OCI-LY3 (cell line): Measurements from ENCODE around the gene SLC25A40.
"Not testable (repeated sequence)": the region's sequence is repeated elsewhere in the genome, so short reads cannot be mapped to it uniquely, and the experiment has no call there.

Experiments
- H2AFZ ChIP-seq: fragments of 200-600, 300-600 bp; shearing (Covaris generic); 2 replicates; pipeline ENCODE4 v1.6.0; 2014; ENCODE audit warnings: antibody characterized with exemption, low read depth, low read length
- H3K27ac ChIP-seq: fragments of 200-600, 300-600 bp; sonication (generic); 2 replicates; pipeline ENCODE4 v1.5.1; 2014; ENCODE audit warnings: mild to moderate bottlenecking, low read length, moderate library complexity, mixed read lengths
- H3K27me3 ChIP-seq: fragments of 200-600, 300-600 bp; sonication (generic); 2 replicates; pipeline ENCODE4 v1.6.1; 2014; ENCODE audit warnings: low read depth, low read length, mixed read lengths
- H3K36me3 ChIP-seq: fragments of 200-600, 300-600 bp; sonication (generic); replicated peaks from 2 replicates; pipeline ENCODE3; 2014; ENCODE audit warnings: low read depth, low read length, mixed read lengths
- H3K4me1 ChIP-seq: fragments of 300-600, 200-600 bp; sonication (generic); 2 replicates; pipeline ENCODE4 v1.6.1; 2014; ENCODE audit warnings: low read length, mixed read lengths
- H3K4me2 ChIP-seq: fragments of 200-600, 300-600 bp; sonication (generic); 2 replicates; pipeline ENCODE4 v1.6.1; 2014; ENCODE audit warnings: low read length, mixed read lengths
- H3K4me3 ChIP-seq: fragments of 300-600, 200-600 bp; sonication (generic); 2 replicates; pipeline ENCODE4 v1.5.1; 2014; ENCODE audit warnings: antibody characterized with exemption, mild to moderate bottlenecking, low read length, moderate library complexity
- H3K79me2 ChIP-seq: fragments of 300-600, 200-600 bp; shearing (Covaris generic); 2 replicates; pipeline ENCODE4 v1.6.1; 2014; ENCODE audit warnings: mild to moderate bottlenecking, low read length, mixed read lengths
- H3K9ac ChIP-seq: fragments of 300-600, 200-600 bp; shearing (Covaris generic); 2 replicates; pipeline ENCODE4 v1.6.0; 2014; ENCODE audit warnings: mild to moderate bottlenecking, low read length, moderate library complexity
- H3K9me3 ChIP-seq: fragments of 200-600, 300-600 bp; shearing (Covaris generic); 2 replicates; pipeline ENCODE4 v1.6.1; 2014; ENCODE audit warnings: low read length, mixed read lengths; ENCODE audit not compliant: insufficient read depth
- H4K20me1 ChIP-seq: fragments of 200-600, 300-600 bp; sonication (generic); 2 replicates; pipeline ENCODE4 v1.6.1; 2016; ENCODE audit warnings: low read length, mixed read lengths; ENCODE audit not compliant: insufficient read depth
- EZH2phosphoT487 ChIP-seq: fragments of 200-600 bp; shearing (Covaris generic); IDR thresholded peaks from 2 replicates; pipeline ENCODE4 v1.6.1; 2018; ENCODE audit warnings: antibody characterized with exemption, mixed run types, low read depth
- TF ChIP-seq, protein P1 (sequence below): fragments of 200-600, 300-600 bp; sonication (generic); IDR thresholded peaks from 2 replicates; pipeline ENCODE4 v1.5.1; 2014; ENCODE audit warnings: antibody characterized with exemption, low read length, low read depth

Gene SLC25A40

DNA sequence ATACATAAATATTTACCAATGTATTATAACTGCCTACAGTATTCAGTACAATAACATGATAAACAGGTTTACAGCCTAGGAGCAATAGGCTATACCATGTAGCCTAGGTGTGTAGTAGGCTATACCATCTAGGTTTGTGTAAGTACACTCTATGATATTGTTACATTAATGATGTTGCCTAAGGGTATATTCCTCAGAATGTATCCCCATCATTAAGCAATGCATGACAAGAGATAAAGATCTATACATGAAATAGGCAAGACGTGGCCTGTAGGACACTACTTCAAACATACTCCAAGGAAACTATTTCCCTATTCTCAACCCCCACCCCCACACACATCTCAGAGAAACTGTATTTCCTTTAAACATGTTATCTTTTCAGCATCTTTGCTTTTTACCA lies 42.6 kb upstream of the SLC25A40 start:
- H3K4me1 ChIP-seq = no peaks in the 10 kb centered on the region
- H3K36me3 ChIP-seq = no peaks in the 10 kb centered on the region
- H3K79me2 ChIP-seq = no peaks in the 10 kb centered on the region
- no peak overlapping the region for H2AFZ ChIP-seq
- H3K27ac ChIP-seq = no peak overlapping the region
- no peak overlapping the region for H3K4me2 ChIP-seq
- no peaks in the 10 kb centered on the region for H3K9me3 ChIP-seq
- H3K27me3 ChIP-seq = no peaks in the 10 kb centered on the region
- H3K4me3 ChIP-seq = no peak overlapping the region
- no peaks in the 10 kb centered on the region for H4K20me1 ChIP-seq
- H3K9ac ChIP-seq = no peak overlapping the region
- TF ChIP-seq, protein P1, sequence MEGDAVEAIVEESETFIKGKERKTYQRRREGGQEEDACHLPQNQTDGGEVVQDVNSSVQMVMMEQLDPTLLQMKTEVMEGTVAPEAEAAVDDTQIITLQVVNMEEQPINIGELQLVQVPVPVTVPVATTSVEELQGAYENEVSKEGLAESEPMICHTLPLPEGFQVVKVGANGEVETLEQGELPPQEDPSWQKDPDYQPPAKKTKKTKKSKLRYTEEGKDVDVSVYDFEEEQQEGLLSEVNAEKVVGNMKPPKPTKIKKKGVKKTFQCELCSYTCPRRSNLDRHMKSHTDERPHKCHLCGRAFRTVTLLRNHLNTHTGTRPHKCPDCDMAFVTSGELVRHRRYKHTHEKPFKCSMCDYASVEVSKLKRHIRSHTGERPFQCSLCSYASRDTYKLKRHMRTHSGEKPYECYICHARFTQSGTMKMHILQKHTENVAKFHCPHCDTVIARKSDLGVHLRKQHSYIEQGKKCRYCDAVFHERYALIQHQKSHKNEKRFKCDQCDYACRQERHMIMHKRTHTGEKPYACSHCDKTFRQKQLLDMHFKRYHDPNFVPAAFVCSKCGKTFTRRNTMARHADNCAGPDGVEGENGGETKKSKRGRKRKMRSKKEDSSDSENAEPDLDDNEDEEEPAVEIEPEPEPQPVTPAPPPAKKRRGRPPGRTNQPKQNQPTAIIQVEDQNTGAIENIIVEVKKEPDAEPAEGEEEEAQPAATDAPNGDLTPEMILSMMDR = no peak
- no peak for TF ChIP-seq EZH2phosphoT487

DNA sequence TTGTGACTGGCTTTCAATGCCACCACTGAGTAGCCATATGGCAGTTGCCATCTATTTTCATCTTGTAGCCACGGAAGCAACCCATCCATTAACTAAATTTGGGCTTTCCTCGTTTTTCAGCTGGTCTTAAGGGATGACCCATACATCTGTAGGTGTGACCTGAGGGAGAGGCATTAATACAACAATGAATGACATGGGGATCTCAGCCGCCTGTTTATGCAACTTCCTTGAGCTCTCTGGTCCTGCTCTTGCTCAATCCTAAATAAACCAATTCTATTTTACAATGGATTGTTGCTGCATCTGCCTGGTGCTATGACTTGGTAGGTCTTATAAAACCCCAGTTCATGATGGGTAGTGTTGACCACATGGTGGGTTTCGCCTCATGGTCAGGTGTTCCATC lies 36.0 kb upstream of the SLC25A40 start:
- H3K4me3 ChIP-seq = no peak overlapping the region
- TF ChIP-seq, protein P1 = no peak
- H3K9me3 ChIP-seq = no peaks in the 10 kb centered on the region
- no peak overlapping the region for H3K9ac ChIP-seq
- no peak overlapping the region for H3K4me2 ChIP-seq
- no peaks in the 10 kb centered on the region for H4K20me1 ChIP-seq
- H3K27me3 ChIP-seq = no peaks in the 10 kb centered on the region
- no peak overlapping the region for H2AFZ ChIP-seq
- H3K79me2 ChIP-seq = no peaks in the 10 kb centered on the region
- H3K36me3 ChIP-seq = peaks cover 13% of the 10 kb centered on the region
- H3K27ac ChIP-seq = no peak overlapping the region
- H3K4me1 ChIP-seq = no peaks in the 10 kb centered on the region

DNA sequence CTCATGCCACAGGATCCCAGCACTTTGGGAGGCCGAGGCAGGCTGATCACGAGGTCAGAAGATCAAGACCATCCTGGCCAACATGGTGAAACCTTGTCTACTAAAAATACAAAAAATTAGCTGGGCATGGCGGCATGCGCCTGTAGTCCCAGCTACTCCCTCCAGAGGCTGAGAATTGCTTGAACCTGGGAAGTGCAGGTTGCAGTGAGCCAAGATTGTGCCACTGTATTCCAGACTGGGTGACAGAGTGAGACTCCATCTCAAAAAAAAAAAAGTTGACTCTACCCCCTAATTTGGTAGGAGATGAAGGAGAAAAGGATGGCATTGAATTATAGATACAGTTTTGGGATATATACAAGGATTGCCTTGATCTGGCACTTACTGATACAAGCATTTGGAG lies 32.7 kb upstream of the SLC25A40 start:
- H3K9ac ChIP-seq, H3K4me1 ChIP-seq, H3K4me3 ChIP-seq, H3K9me3 ChIP-seq, H2AFZ ChIP-seq, H3K27ac ChIP-seq, H3K4me2 ChIP-seq, H3K79me2 ChIP-seq, H4K20me1 ChIP-seq, H3K27me3 ChIP-seq: not testable (repeated sequence)
- peaks cover 27% of the 10 kb centered on the region for H3K36me3 ChIP-seq

DNA sequence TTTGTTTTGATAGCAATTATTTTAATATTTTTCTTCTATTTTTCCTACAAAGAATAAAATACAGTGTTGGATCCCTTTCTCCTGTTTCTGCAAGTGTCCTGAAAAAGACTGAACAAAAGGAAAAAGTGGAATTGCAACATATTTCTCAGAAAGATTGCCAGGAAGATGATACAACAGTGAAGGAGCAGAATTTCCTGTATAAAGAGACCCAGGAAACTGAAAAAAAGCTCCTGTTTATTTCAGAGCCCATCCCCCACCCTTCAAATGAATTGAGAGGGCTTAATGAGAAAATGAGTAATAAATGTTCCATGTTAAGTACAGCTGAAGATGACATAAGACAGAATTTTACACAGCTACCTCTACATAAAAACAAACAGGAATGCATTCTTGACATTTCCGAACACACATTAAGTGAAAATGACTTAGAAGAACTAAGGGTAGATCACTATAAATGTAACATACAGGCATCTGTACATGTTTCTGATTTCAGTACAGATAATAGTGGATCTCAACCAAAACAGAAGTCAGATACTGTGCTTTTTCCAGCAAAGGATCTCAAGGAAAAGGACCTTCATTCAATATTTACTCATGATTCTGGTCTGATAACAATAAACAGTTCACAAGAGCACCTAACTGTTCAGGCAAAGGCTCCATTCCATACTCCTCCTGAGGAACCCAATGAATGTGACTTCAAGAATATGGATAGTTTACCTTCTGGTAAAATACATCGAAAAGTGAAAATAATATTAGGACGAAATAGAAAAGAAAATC lies 31.2 kb upstream of the SLC25A40 start:
- H3K36me3 ChIP-seq = peaks cover 29% of the 10 kb centered on the region
- not testable (repeated sequence) for H2AFZ ChIP-seq

DNA sequence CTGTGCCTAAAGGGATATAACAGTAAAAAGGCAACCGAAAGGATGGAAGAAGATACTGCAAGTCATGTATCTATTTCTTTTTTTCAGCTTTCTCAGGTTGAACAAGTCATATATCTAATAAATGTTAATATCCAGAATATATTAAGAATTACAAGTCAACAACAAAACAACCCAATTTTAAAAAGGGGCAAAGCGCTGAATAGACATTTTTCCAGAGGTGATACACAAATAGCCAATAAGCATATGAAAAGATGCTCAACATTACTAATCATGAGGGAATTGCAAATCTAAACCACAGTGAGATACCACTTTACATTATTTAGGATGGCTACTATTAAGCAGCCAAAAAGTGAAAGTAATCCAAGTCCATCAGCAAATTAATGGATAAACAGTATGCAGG lies 23.1 kb upstream of the SLC25A40 start:
- H4K20me1 ChIP-seq = no peaks in the 10 kb centered on the region
- no peak overlapping the region for H3K9ac ChIP-seq
- peaks cover 31% of the 10 kb centered on the region for H3K79me2 ChIP-seq
- H3K4me2 ChIP-seq = no peak overlapping the region
- H3K27me3 ChIP-seq = no peaks in the 10 kb centered on the region
- H3K4me1 ChIP-seq = no peaks in the 10 kb centered on the region
- H3K4me3 ChIP-seq = no peak overlapping the region
- no peak overlapping the region for H2AFZ ChIP-seq
- peaks cover 71% of the 10 kb centered on the region for H3K36me3 ChIP-seq
- TF ChIP-seq EZH2phosphoT487 = no peak
- TF ChIP-seq, protein P1 = no peak
- no peaks in the 10 kb centered on the region for H3K9me3 ChIP-seq
- no peak overlapping the region for H3K27ac ChIP-seq

More for the DNA sequence above, 31.2 kb upstream of the SLC25A40 start:
- H3K9me3 ChIP-seq, H3K4me1 ChIP-seq, H3K9ac ChIP-seq, H3K27me3 ChIP-seq, H4K20me1 ChIP-seq, H3K4me2 ChIP-seq, H3K27ac ChIP-seq, H3K79me2 ChIP-seq, H3K4me3 ChIP-seq: not testable (repeated sequence)
